Mucosa of descending colon (tissue), 3 donors: ENCODE measurements around the gene SH3TC2. TPM values are rescaled to one million over a fixed set of nuclear protein-coding genes. Genes with fewer than 3 reads are reported as not detected.

Experiments
- ATAC-seq: fragments of 200-7000 bp; cut with Tn5 transposase; one replicate; pipeline ENCODE4 v1.9.1; 2020; ENCODE audit warnings: mild to moderate bottlenecking, moderate library complexity
- DNase-seq, 3 donors: peaks; one replicate each; pipeline ENCODE4 v3.0.0-alpha.2; 2020
- H3K36me3 ChIP-seq: fragments of 200-600 bp; one replicate; pipeline ENCODE4 v1.8.0; 2021; ENCODE audit warnings: low read depth, mild to moderate bottlenecking
- H3K4me1 ChIP-seq: fragments of 200-600 bp; one replicate; pipeline ENCODE4 v1.8.0; 2021; ENCODE audit warnings: low read depth, mild to moderate bottlenecking
- H3K4me3 ChIP-seq: fragments of 200-600 bp; one replicate; pipeline ENCODE4 v1.8.0; 2021; ENCODE audit warnings: mild to moderate bottlenecking
- H3K9me3 ChIP-seq: fragments of 200-600 bp; one replicate; pipeline ENCODE4 v1.8.0; 2021; ENCODE audit warnings: mild to moderate bottlenecking
- intact Hi-C, 2 donors: fragments of 100-400 bp; cut with DNase I in 1 of 2; cut with micrococcal nuclease in 1 of 2; formaldehyde crosslinking; loops; one replicate each; pipeline versions ENCODE4 v1.11.0 to v1.11.1; 2022; cut with DNase I, micrococcal nuclease
- total RNA-seq, 3 donors: library from RNA; stranded (reverse); fragmentation: NEBNext Ultra II Directional in 2 of 3; extraction: Animal tissue kit (Norgen Biotek cat#: 25700) in 2 of 3; gene quantifications; one replicate each; pipeline versions ENCODE4 v1.2.1 to v1.2.4, GENCODE V29; 2021 to 2023
- TF ChIP-seq, protein P1 (sequence below): fragments of 200-600 bp; IDR thresholded peaks from one replicate; pipeline ENCODE4 v1.8.0; 2022; ENCODE audit warnings: antibody characterized with exemption, mild to moderate bottlenecking
- donor health status: DM: no; HTN: no; CAD: no; lungs with moderate emphysema.
- donor health status: DM: no; HTN: no; CAD: no.
- donor health status: DM: no; HTN: yes; CAD: no.

SH3TC2 gene
- total RNA-seq, 3 donors from 2014 or later, result 1.3 to 3.9 (median 2.2) TPM

DNA sequence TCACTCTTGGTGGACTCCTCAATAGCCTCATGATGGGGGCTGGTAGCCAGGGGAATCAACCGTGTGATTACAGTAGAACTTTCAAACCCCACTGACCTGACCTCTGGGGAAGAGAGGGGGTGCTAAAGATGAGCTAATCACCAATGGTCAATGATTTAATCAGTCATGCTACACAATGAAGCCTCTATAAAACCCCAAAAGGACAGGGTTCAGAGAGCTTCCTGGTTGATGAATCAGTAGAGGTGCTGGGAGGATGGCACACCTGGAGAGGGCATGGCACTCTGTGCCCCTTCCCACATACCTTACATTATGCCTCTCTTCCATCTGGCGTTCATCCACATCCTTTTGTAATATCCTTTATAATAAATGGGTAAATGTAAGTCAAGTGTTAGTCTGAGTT is 8.9 kb upstream of the SH3TC2 start:
- Histone ChIP-seq H3K4me3 (no peak overlapping the region), H3K4me1 (no peaks in the 10 kb centered on the region), H3K9me3 (no peaks in the 10 kb centered on the region), H3K36me3 (no peaks in the 10 kb centered on the region)
- DNase-seq (no peak), ATAC-seq (no peak)
- TF ChIP-seq, protein P1, sequence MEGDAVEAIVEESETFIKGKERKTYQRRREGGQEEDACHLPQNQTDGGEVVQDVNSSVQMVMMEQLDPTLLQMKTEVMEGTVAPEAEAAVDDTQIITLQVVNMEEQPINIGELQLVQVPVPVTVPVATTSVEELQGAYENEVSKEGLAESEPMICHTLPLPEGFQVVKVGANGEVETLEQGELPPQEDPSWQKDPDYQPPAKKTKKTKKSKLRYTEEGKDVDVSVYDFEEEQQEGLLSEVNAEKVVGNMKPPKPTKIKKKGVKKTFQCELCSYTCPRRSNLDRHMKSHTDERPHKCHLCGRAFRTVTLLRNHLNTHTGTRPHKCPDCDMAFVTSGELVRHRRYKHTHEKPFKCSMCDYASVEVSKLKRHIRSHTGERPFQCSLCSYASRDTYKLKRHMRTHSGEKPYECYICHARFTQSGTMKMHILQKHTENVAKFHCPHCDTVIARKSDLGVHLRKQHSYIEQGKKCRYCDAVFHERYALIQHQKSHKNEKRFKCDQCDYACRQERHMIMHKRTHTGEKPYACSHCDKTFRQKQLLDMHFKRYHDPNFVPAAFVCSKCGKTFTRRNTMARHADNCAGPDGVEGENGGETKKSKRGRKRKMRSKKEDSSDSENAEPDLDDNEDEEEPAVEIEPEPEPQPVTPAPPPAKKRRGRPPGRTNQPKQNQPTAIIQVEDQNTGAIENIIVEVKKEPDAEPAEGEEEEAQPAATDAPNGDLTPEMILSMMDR, result no peak
- intact Hi-C loops, result no loop called here

- Histone ChIP-seq H3K9me3 (no peaks in the 10 kb centered on the region), H3K36me3 (no peaks in the 10 kb centered on the region), H3K4me1 (no peaks in the 10 kb centered on the region), H3K4me3 (no peak overlapping the region)
- DNase-seq, result no peak
- TF ChIP-seq, protein P1, result no peak
- intact Hi-C loops, result no loop called here
- no peak for ATAC-seq
Observed at GRCh38 chr5:149071216-149071615, 8.4 kb upstream of the SH3TC2 start.

GRCh38 chr5:149069711-149070110 is 6.8 kb upstream of the SH3TC2 start:
- no peaks in the 10 kb centered on the region for H3K4me1 ChIP-seq
- intact Hi-C loops, result no loop called here
- H3K9me3 ChIP-seq, result no peaks in the 10 kb centered on the region
- H3K36me3 ChIP-seq, result no peaks in the 10 kb centered on the region
- ATAC-seq, result no peak
- H3K4me3 ChIP-seq, result no peak overlapping the region
- no peak for DNase-seq
- TF ChIP-seq, protein P1, result no peak

DNA sequence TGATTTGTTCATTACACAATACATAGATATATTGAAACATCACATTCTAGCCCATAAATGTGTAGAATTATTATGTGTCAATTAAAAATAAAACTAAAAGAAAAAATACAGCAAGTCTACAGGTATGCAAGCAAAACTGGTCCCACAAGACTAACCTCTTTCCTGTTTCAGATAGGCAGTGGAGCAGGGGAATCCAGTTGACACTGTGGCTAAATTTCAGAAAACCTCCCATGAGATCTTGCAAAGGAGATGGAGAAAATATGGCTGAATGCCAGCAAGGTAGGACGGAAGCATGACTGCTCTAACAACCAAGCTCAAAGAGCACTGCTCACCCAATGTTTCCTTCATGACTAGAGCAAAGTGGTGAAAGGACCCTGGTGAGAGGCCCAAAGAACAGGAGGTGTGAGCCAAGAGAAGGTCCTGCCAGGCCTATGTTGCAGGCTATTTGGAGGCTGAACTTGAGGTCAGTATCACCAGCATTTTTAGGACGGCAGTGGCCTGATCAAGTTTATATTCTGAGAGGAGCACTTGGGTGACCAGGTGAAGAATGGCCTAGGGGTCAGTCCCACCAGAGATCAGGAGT is 1.1 kb upstream of the SH3TC2 start:
- no peaks in the 10 kb centered on the region for H3K36me3 ChIP-seq
- H3K9me3 ChIP-seq, result no peaks in the 10 kb centered on the region
- ATAC-seq (no peak), DNase-seq (no peak)
- peaks cover 16% of the 10 kb centered on the region for H3K4me1 ChIP-seq
- intact Hi-C loops, result no loop called here
- TF ChIP-seq, protein P1, result no peak
- no peak overlapping the region for H3K4me3 ChIP-seq

GRCh38 chr5:149062371-149063016 is 368 bp downstream of the SH3TC2 start:
- peak in 1 of 3 donors; percentile 31 for DNase-seq

More at GRCh38 chr5:149062371-149063016, 368 bp downstream of the SH3TC2 start:
- intact Hi-C loops, result no loop called here
- TF ChIP-seq, protein P1, result no peak
- no peak overlapping the region for H3K4me3 ChIP-seq
- peaks cover 16% of the 10 kb centered on the region for H3K4me1 ChIP-seq
- ATAC-seq, result peak; percentile 91
- H3K36me3 ChIP-seq, result no peaks in the 10 kb centered on the region
- no peaks in the 10 kb centered on the region for H3K9me3 ChIP-seq
